OCI-LY1 (cell line): ENCODE data around the gene SLC10A1.

Source experiments
- EZH2 ChIP-seq: fragments of 200-600 bp; sonication (generic), shearing (Covaris generic); IDR thresholded peaks from 2 replicates; pipeline ENCODE4 v1.8.0; 2017; ENCODE audit warnings: borderline replicate concordance, mixed run types, mild to moderate bottlenecking, antibody characterized with exemption, low read length, moderate library complexity, mixed read lengths
- TF ChIP-seq, protein P1 (sequence below): fragments of 200-600 bp; sonication (generic), shearing (Covaris generic); IDR thresholded peaks from 2 replicates; pipeline ENCODE4 v1.5.1; 2017; ENCODE audit warnings: mild to moderate bottlenecking, antibody characterized with exemption, low read length, moderate library complexity, mixed read lengths

DNA sequence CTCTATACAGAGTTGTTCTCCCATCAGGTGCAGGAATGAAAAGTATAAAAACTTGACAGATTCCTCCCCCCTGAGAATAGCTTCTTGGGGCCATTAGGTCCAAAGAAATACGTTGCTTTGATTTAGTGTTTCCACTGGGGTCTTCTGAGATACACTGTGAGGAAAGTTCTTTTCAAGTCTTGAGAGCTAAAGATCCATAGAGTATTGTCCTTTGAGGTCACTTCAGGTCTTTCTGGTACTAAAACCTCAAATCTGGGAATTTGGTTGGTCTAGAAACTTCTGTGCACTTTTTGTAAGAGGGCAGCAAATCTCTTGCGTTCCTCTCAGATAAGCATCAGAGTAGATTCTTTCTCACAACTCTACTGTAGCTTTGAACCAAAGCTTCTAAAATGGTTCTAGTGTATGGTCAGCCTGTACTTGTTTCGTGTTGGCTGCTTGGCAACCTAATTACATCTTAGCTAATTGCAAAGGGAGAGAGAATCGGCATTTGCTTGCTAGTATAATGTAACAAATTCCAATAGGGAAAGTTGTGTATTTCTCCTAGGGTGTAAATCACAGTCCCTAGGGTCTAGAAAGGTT is 20.1 kb downstream of the SLC10A1 start:
- TF ChIP-seq, protein P1, sequence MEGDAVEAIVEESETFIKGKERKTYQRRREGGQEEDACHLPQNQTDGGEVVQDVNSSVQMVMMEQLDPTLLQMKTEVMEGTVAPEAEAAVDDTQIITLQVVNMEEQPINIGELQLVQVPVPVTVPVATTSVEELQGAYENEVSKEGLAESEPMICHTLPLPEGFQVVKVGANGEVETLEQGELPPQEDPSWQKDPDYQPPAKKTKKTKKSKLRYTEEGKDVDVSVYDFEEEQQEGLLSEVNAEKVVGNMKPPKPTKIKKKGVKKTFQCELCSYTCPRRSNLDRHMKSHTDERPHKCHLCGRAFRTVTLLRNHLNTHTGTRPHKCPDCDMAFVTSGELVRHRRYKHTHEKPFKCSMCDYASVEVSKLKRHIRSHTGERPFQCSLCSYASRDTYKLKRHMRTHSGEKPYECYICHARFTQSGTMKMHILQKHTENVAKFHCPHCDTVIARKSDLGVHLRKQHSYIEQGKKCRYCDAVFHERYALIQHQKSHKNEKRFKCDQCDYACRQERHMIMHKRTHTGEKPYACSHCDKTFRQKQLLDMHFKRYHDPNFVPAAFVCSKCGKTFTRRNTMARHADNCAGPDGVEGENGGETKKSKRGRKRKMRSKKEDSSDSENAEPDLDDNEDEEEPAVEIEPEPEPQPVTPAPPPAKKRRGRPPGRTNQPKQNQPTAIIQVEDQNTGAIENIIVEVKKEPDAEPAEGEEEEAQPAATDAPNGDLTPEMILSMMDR, result no peak
- no peak for TF ChIP-seq EZH2
